H9 (cell line): ENCODE results near the gene CCDC69. TPM values are rescaled to one million over a fixed set of nuclear protein-coding genes. Genes with fewer than 3 reads are reported as not detected.
"Not testable (repeated sequence)": the region's sequence is repeated elsewhere in the genome, so short reads cannot be mapped to it uniquely, and the experiment has no call there.

Experiments used
- DNase-seq: peaks from one replicate; pipeline ENCODE4 v3.0.0-alpha.2; 2017
- H2AFZ ChIP-seq: one replicate; pipeline ENCODE4 v1.6.1; 2013; ENCODE audit warnings: mild to moderate bottlenecking, low read length, control low read depth, moderate library complexity
- H2AK5ac ChIP-seq: 2 replicates; pipeline ENCODE4 v1.6.1; 2013; ENCODE audit warnings: low read length, control low read depth, mixed read lengths; ENCODE audit not compliant: insufficient read length
- H2BK120ac ChIP-seq: one replicate; pipeline ENCODE4 v1.6.1; 2013; ENCODE audit warnings: low read depth, mild to moderate bottlenecking, low read length, control low read depth, inconsistent platforms; ENCODE audit not compliant: poor library complexity, severe bottlenecking
- H2BK12ac ChIP-seq: 2 replicates; pipeline ENCODE4 v1.6.1; 2013; ENCODE audit warnings: low read length, control low read depth, mixed read lengths, low read depth; ENCODE audit not compliant: insufficient read length
- H2BK15ac ChIP-seq: 2 replicates; pipeline ENCODE4 v1.6.1; 2013; ENCODE audit warnings: low read depth, low read length, control low read depth
- H2BK20ac ChIP-seq: one replicate; pipeline ENCODE4 v1.6.1; 2013; ENCODE audit warnings: low read depth, mild to moderate bottlenecking, low read length, control low read depth, inconsistent platforms; ENCODE audit not compliant: poor library complexity, severe bottlenecking
- H2BK5ac ChIP-seq: 2 replicates; pipeline ENCODE4 v1.6.1; 2013; ENCODE audit warnings: low read length, control low read depth, mixed read lengths; ENCODE audit not compliant: insufficient read length
- H3K14ac ChIP-seq: 2 replicates; pipeline ENCODE4 v1.6.1; 2013; ENCODE audit warnings: low read length, control low read depth; ENCODE audit not compliant: insufficient read depth
- H3K18ac ChIP-seq: 2 replicates; pipeline ENCODE4 v1.6.1; 2013; ENCODE audit warnings: low read depth, mild to moderate bottlenecking, mixed read lengths, low read length, control low read depth; ENCODE audit not compliant: insufficient read length
- H3K23ac ChIP-seq: 2 replicates; pipeline ENCODE4 v1.6.1; 2013; ENCODE audit warnings: low read length, control low read depth, mixed read lengths, low read depth; ENCODE audit not compliant: insufficient read length
- H3K23me2 ChIP-seq: 2 replicates; pipeline ENCODE4 v1.6.1; 2013; ENCODE audit warnings: low read depth, mild to moderate bottlenecking, mixed read lengths, low read length, control low read depth; ENCODE audit not compliant: insufficient read length, poor library complexity, severe bottlenecking
- H3K27ac ChIP-seq: 2 replicates; pipeline ENCODE4 v1.5.1; 2013; ENCODE audit warnings: low read length, control low read depth, mixed read lengths, low read depth; ENCODE audit not compliant: insufficient read length
- H3K27me3 ChIP-seq: 2 replicates; pipeline ENCODE4 v1.6.1; 2013; ENCODE audit warnings: low read length, control low read depth, inconsistent platforms; ENCODE audit not compliant: insufficient read depth
- H3K4ac ChIP-seq: 2 replicates; pipeline ENCODE4 v1.6.1; 2013; ENCODE audit warnings: low read depth, mild to moderate bottlenecking, control low read depth, inconsistent platforms, low read length, moderate library complexity
- H3K4me1 ChIP-seq: 2 replicates; pipeline ENCODE4 v1.6.1; 2013; ENCODE audit warnings: low read length, control low read depth, inconsistent platforms; ENCODE audit not compliant: insufficient read depth
- H3K4me2 ChIP-seq: 2 replicates; pipeline ENCODE4 v1.6.1; 2013; ENCODE audit warnings: low read length, control low read depth, mixed read lengths; ENCODE audit not compliant: insufficient read length, insufficient read depth
- H3K56ac ChIP-seq: 2 replicates; pipeline ENCODE4 v1.6.1; 2013; ENCODE audit warnings: low read depth, mild to moderate bottlenecking, mixed read lengths, low read length, control low read depth; ENCODE audit not compliant: insufficient read length
- H3K79me1 ChIP-seq: 2 replicates; pipeline ENCODE4 v1.6.1; 2013; ENCODE audit warnings: low read depth, mild to moderate bottlenecking, moderate library complexity, low read length, control low read depth, inconsistent platforms; ENCODE audit not compliant: insufficient read depth, poor library complexity, severe bottlenecking
- H3K79me2 ChIP-seq: 2 replicates; pipeline ENCODE4 v1.6.1; 2013; ENCODE audit warnings: low read length, control low read depth, inconsistent platforms; ENCODE audit not compliant: insufficient read depth
- H3K9ac ChIP-seq: 2 replicates; pipeline ENCODE4 v1.6.1; 2013; ENCODE audit warnings: low read length, control low read depth, mixed read lengths; ENCODE audit not compliant: insufficient read length; ENCODE audit errors: extremely low read depth
- H3K9me3 ChIP-seq: one replicate; pipeline ENCODE4 v1.6.1; 2013; ENCODE audit warnings: low read depth, low read length, inconsistent platforms; ENCODE audit not compliant: control insufficient read depth
- H3T11ph ChIP-seq: one replicate; pipeline ENCODE4 v1.6.1; 2013; ENCODE audit warnings: mild to moderate bottlenecking, low read length, control low read depth, inconsistent platforms
- H4K20me1 ChIP-seq: one replicate; pipeline ENCODE4 v1.6.1; 2013; ENCODE audit not compliant: control insufficient read depth, insufficient read length, insufficient read depth
- H4K5ac ChIP-seq: 2 replicates; pipeline ENCODE4 v1.6.1; 2013; ENCODE audit warnings: low read depth, mild to moderate bottlenecking, mixed read lengths, low read length, control low read depth; ENCODE audit not compliant: insufficient read length
- H4K8ac ChIP-seq: replicated peaks from 2 replicates; pipeline ENCODE4 v1.6.1; 2013; ENCODE audit warnings: low read length, control low read depth, mixed read lengths, low read depth; ENCODE audit not compliant: insufficient read length
- H4K91ac ChIP-seq: 2 replicates; pipeline ENCODE4 v1.6.1; 2013; ENCODE audit warnings: low read depth, mild to moderate bottlenecking, moderate library complexity, mixed read lengths, low read length, control low read depth; ENCODE audit not compliant: insufficient read length
- H3K27ac Mint-ChIP-seq, 3 experiments: 2 replicates in 2 of 3; 3 replicates in 1 of 3; pipeline ENCODE4 v1.8.0; 2020 to 2021; ENCODE audit warnings: mixed read lengths in 3 of 3, mild to moderate bottlenecking in 1 of 3, moderate library complexity in 1 of 3
- H3K27me3 Mint-ChIP-seq: 2 replicates; pipeline ENCODE4 v1.8.0; 2021; ENCODE audit warnings: low read depth, mild to moderate bottlenecking, moderate library complexity, mixed read lengths
- H3K36me3 Mint-ChIP-seq, 3 experiments: 2 replicates in 2 of 3; 3 replicates in 1 of 3; pipeline ENCODE4 v1.8.0; 2020 to 2021; ENCODE audit warnings: low read depth in 3 of 3, mixed read lengths in 3 of 3; ENCODE audit not compliant: insufficient read depth in 1 of 3
- H3K4me1 Mint-ChIP-seq, 2 experiments: 2 replicates each; pipeline ENCODE4 v1.8.0; 2020; ENCODE audit warnings: mixed read lengths in 2 of 2
- H3K4me3 Mint-ChIP-seq, 2 experiments: 2 replicates in 1 of 2; 3 replicates in 1 of 2; pipeline ENCODE4 v1.8.0; 2020 to 2021; ENCODE audit warnings: mild to moderate bottlenecking in 2 of 2, mixed read lengths in 2 of 2, moderate library complexity in 1 of 2
- H3K9me3 Mint-ChIP-seq, 2 experiments: 2 replicates in 1 of 2; 3 replicates in 1 of 2; pipeline ENCODE4 v1.8.0; 2020; ENCODE audit warnings: mild to moderate bottlenecking in 2 of 2, mixed read lengths in 2 of 2, moderate library complexity in 1 of 2
- WGBS: extraction: QIAGEN DNeasy Blood & Tissue Kit; methylation state at CpG from one replicate; pipeline ENCODE4 v1.1.7; 2013; ENCODE audit warnings: missing lambda C conversion rate, low lambda C conversion rate, mixed read lengths; ENCODE audit not compliant: insufficient read length; ENCODE audit errors: extremely low coverage; 5-methylcytosine and 5-hydroxymethylcytosine counted together
- total RNA-seq: library from RNA; stranded (reverse); gene quantifications from 2 replicates; pipeline ENCODE4 v1.2.1, GENCODE V29; 2021
- TF ChIP-seq, protein P1 (sequence below): fragments of 200-600 bp; sonication (generic); conservative IDR thresholded peaks from 3 replicates; pipeline ENCODE4 v1.8.0; 2021; ENCODE audit warnings: antibody characterized with exemption, mild to moderate bottlenecking

The CCDC69 gene
- total RNA-seq, 1 experiment from 2014 or later = 5.3 TPM

GRCh38 chr5:151255621-151256286, 31.9 kb upstream of the CCDC69 start:
- no peak overlapping the region for H3K18ac ChIP-seq
- DNase-seq = no peak
- no peak overlapping the region for H2BK20ac ChIP-seq
- H2AK5ac ChIP-seq = no peak overlapping the region
- Mint-ChIP-seq H3K4me3 (no peak overlapping the region; a peak in 1 of 5 replicates), H3K27ac (peak overlapping the region in 1 of 3 experiments; percentile 88; a peak in 1 of 7 replicates), H3K4me1 (peaks cover 31 to 35% of the 10 kb centered on the region in 2 experiments), H3K36me3 (no peaks in the 10 kb centered on the region; a peak in 1 of 7 replicates), H3K9me3 (no peaks in the 10 kb centered on the region), H3K27me3 (no peaks in the 10 kb centered on the region)
- H3K27me3 ChIP-seq = no peaks in the 10 kb centered on the region
- TF ChIP-seq, protein P1, sequence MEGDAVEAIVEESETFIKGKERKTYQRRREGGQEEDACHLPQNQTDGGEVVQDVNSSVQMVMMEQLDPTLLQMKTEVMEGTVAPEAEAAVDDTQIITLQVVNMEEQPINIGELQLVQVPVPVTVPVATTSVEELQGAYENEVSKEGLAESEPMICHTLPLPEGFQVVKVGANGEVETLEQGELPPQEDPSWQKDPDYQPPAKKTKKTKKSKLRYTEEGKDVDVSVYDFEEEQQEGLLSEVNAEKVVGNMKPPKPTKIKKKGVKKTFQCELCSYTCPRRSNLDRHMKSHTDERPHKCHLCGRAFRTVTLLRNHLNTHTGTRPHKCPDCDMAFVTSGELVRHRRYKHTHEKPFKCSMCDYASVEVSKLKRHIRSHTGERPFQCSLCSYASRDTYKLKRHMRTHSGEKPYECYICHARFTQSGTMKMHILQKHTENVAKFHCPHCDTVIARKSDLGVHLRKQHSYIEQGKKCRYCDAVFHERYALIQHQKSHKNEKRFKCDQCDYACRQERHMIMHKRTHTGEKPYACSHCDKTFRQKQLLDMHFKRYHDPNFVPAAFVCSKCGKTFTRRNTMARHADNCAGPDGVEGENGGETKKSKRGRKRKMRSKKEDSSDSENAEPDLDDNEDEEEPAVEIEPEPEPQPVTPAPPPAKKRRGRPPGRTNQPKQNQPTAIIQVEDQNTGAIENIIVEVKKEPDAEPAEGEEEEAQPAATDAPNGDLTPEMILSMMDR = no peak
- H3K23me2 ChIP-seq = peaks cover 9% of the 10 kb centered on the region
- no CpG with 5 or more reads among the region's 3 CpGs for WGBS
- H2BK15ac ChIP-seq = no peak overlapping the region
- H3T11ph ChIP-seq = no peak overlapping the region
- H3K9me3 ChIP-seq = no peaks in the 10 kb centered on the region
- no peak overlapping the region for H2BK12ac ChIP-seq
- no peak overlapping the region for H3K23ac ChIP-seq
- H3K4me1 ChIP-seq = peaks cover 3% of the 10 kb centered on the region; the same call in 1 of the 2 replicates
- no peak overlapping the region for H3K27ac ChIP-seq
- H2AFZ ChIP-seq = no peak overlapping the region
- H4K5ac ChIP-seq = no peak overlapping the region
- H2BK120ac ChIP-seq = no peak overlapping the region
- H3K79me1 ChIP-seq = no peaks in the 10 kb centered on the region
- H3K79me2 ChIP-seq = no peaks in the 10 kb centered on the region; the same call in 1 of the 2 replicates
- H2BK5ac ChIP-seq = no peak overlapping the region
- H3K4me2 ChIP-seq = no peak overlapping the region
- H3K4ac ChIP-seq = no peak overlapping the region
- H4K8ac ChIP-seq = no peak overlapping the region
- no peak overlapping the region for H3K14ac ChIP-seq
- no peak overlapping the region for H3K9ac ChIP-seq
- H4K20me1 ChIP-seq = no peaks in the 10 kb centered on the region
- H3K56ac ChIP-seq = no peak overlapping the region
- H4K91ac ChIP-seq = no peak overlapping the region

DNA sequence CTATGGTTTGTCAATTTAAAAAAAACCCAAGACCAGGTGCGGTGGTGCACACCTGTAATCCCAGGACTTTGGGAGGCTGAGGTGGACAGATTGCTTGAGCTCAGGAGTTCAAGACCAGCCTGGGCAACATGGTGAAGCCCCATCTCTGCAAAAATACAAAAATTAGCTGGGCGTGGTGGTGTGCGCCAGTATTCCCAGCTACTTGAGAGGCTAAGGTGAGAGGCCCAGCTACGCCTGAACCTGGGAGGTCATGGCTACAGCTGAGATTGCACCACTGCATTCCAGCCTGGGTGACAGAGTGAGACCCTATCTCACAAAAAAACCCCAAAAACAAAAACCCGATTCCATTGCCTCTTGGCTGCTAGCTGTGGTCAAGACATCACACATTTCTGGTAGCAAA, 31.1 kb upstream of the CCDC69 start:
- not testable (repeated sequence) for H3K14ac ChIP-seq, H3K9me3 Mint-ChIP-seq, H3K18ac ChIP-seq, H3K4ac ChIP-seq, H3K27ac Mint-ChIP-seq, H2BK15ac ChIP-seq, H2AFZ ChIP-seq, H2AK5ac ChIP-seq, H4K5ac ChIP-seq, H3K23ac ChIP-seq, H3K9me3 ChIP-seq, H3K79me2 ChIP-seq, H3K36me3 Mint-ChIP-seq, H4K8ac ChIP-seq, H4K91ac ChIP-seq, H2BK120ac ChIP-seq, H3K4me3 Mint-ChIP-seq, H3K4me2 ChIP-seq, H3K9ac ChIP-seq, H3K27me3 Mint-ChIP-seq, H3K27me3 ChIP-seq, H3K56ac ChIP-seq, H2BK5ac ChIP-seq, H3K79me1 ChIP-seq, H3K23me2 ChIP-seq, DNase-seq, H3T11ph ChIP-seq, H3K4me1 ChIP-seq, H4K20me1 ChIP-seq, H2BK12ac ChIP-seq, H2BK20ac ChIP-seq, H3K27ac ChIP-seq
- H3K4me1 Mint-ChIP-seq = peaks cover 39 to 43% of the 10 kb centered on the region in 2 experiments
- WGBS = no CpG with 5 or more reads among the region's 5 CpGs
